Endometrium (tissue), 2 donors: ENCODE measurements around the gene TMEM145.
"Not testable (repeated sequence)": the region's sequence is repeated elsewhere in the genome, so short reads cannot be mapped to it uniquely, and the experiment has no call there.

Experiments used
- FAIRE-seq: peaks from 2 replicates; lab custom pipeline; 2012; peaks lifted over from hg19 to GRCh38; lab: Jason Lieb, UNC
- donor health status: control.
- donor health status: control.

Gene TMEM145

GRCh38 chr19:42313096-42313839 is at the start of gene TMEM145:
Gene TMEM145, plus strand, starts transcription at chr19:42313309. Its CDS starts 68 bp downstream, at chr19:42313377.
- no peak for FAIRE-seq

GRCh38 chr19:42266105-42266504 is 47.0 kb upstream of the TMEM145 start:
- FAIRE-seq, result not testable (repeated sequence)

- not testable (repeated sequence) for FAIRE-seq
These were observed 46.0 kb upstream of the TMEM145 start for GRCh38 chr19:42266928-42267603.

GRCh38 chr19:42267644-42268141 is 45.4 kb upstream of the TMEM145 start:
- no peak for FAIRE-seq

GRCh38 chr19:42268142-42268703 is 44.9 kb upstream of the TMEM145 start:
- FAIRE-seq, result no peak

- peak; percentile 100 for FAIRE-seq
These were observed 44.2 kb upstream of the TMEM145 start, which contains the start of gene CIC for GRCh38 chr19:42268704-42269477. Gene CIC, plus strand, starts transcription at chr19:42269252. Its CDS starts 2,532 bp downstream, at chr19:42271784.

GRCh38 chr19:42269478-42270345 is 43.4 kb upstream of the TMEM145 start:
- FAIRE-seq, result no peak

GRCh38 chr19:42270346-42271044 is 42.6 kb upstream of the TMEM145 start:
- FAIRE-seq, result no peak

GRCh38 chr19:42271045-42271419 is 42.1 kb upstream of the TMEM145 start:
- no peak for FAIRE-seq

GRCh38 chr19:42271861-42272534 is 41.1 kb upstream of the TMEM145 start:
- FAIRE-seq, result no peak

- no peak for FAIRE-seq
These were observed 40.6 kb upstream of the TMEM145 start for GRCh38 chr19:42272535-42272897.

- FAIRE-seq, result no peak
These were observed 40.1 kb upstream of the TMEM145 start for GRCh38 chr19:42272989-42273406.

GRCh38 chr19:42273407-42274064 is 39.6 kb upstream of the TMEM145 start:
- FAIRE-seq, result no peak

GRCh38 chr19:42274065-42274682 is 38.9 kb upstream of the TMEM145 start:
- FAIRE-seq, result no peak

GRCh38 chr19:42275103-42275502 is 38.0 kb upstream of the TMEM145 start:
- no peak for FAIRE-seq

GRCh38 chr19:42275517-42275916 is 37.6 kb upstream of the TMEM145 start:
- no peak for FAIRE-seq

- no peak for FAIRE-seq
These were observed 36.8 kb upstream of the TMEM145 start for GRCh38 chr19:42276284-42276683.

GRCh38 chr19:42276821-42277220 is 36.3 kb upstream of the TMEM145 start:
- FAIRE-seq, result no peak
